ENCODE measurements around the gene FRMPD4. TPM values are rescaled to one million over a fixed set of nuclear protein-coding genes. Genes with fewer than 3 reads are reported as not detected.

Gene FRMPD4
- total and polyA plus RNA-seq, 2 donors (not counting 3 experiments of a cell fraction or from before 2014, with no cell fraction given): not detected

- Histone ChIP-seq H3K27ac (ENCODE audit: insufficient read depth, low read depth, low read length) (no peak overlapping the region), H3K4me2 (ENCODE audit: insufficient read depth, low read length) (no peak overlapping the region), H3K36me3 (ENCODE audit: control insufficient read depth in 2 of 2, extremely low read depth in 1 of 2, insufficient read depth in 2 of 2, low read length in 2 of 2) (no peaks in the 10 kb centered on the region), H3K9me3 (replicated peaks; ENCODE audit: control insufficient read depth, insufficient read depth, low read length) (no peaks in the 10 kb centered on the region), H3K9me1 (replicated peaks; ENCODE audit: control insufficient read depth, extremely low read depth, insufficient read depth, low read length) (no peaks in the 10 kb centered on the region), H3K4me1 (ENCODE audit: control insufficient read depth, extremely low read depth, insufficient read depth, low read length) (no peaks in the 10 kb centered on the region), H3K9ac (replicated peaks; ENCODE audit: extremely low read depth, insufficient read depth, low read length) (no peak overlapping the region), H3K79me2 (ENCODE audit: control insufficient read depth, insufficient read depth, low read length) (no peaks in the 10 kb centered on the region), H3K27me3 (ENCODE audit: control insufficient read depth in 2 of 2, insufficient read depth in 2 of 2, low read length in 2 of 2) (no peaks in the 10 kb centered on the region), H2AFZ (ENCODE audit: low read depth, low read length) (no peak overlapping the region), H4K20me1 (replicated peaks; ENCODE audit: control insufficient read depth, extremely low read depth, insufficient read depth, low read length) (no peaks in the 10 kb centered on the region), H3K4me3 (replicated peaks in 1 of 3; ENCODE audit: insufficient read depth in 1 of 3, low read depth in 1 of 3, low read length in 3 of 3) (no peak overlapping the region)
- peak; percentile 18 for FAIRE-seq
- BruUV-seq (replicated peaks): no TSS peak
- DNase-seq (ENCODE audit: low read depth, low spot score): no peak
- POLR2A ChIA-PET: interaction anchor here (0.6 kb wide), 1 partner anchor 342 kb away, joined by 9 read pairs; no protein-coding TSS in a partner anchor
- TF ChIP-seq JUN (IDR thresholded peaks at IDR 0.05; ENCODE audit: borderline replicate concordance, insufficient read depth, insufficient read length, low read depth) (no peak), POLR2A (IDR thresholded peaks at IDR 0.05; ENCODE audit: low read depth, low read length) (no peak), GATA2 (IDR thresholded peaks at IDR 0.05; ENCODE audit: insufficient read depth, insufficient read length, low read depth, low read length) (no peak), MYC (IDR thresholded peaks at IDR 0.05; ENCODE audit: low read depth, low read length) (no peak), CTCF (IDR thresholded peaks at IDR 0.05; ENCODE audit: extremely low read depth in 1 of 2, insufficient read depth in 1 of 2, low read depth in 1 of 2, low read length in 2 of 2) (no peak), EZH2 (IDR thresholded peaks at IDR 0.05; ENCODE audit: borderline replicate concordance, low read depth, low read length, severe bottlenecking) (no peak), FOS (IDR thresholded peaks at IDR 0.05; ENCODE audit: borderline replicate concordance, insufficient read depth, low read length) (no peak), MAX (IDR thresholded peaks at IDR 0.05; ENCODE audit: insufficient read depth, insufficient read length) (no peak), POLR2AphosphoS5 (IDR thresholded peaks at IDR 0.05; ENCODE audit: insufficient read depth, low read depth, low read length) (no peak)
- CTCF ChIA-PET: no interaction called here
- intact Hi-C loops (cut with micrococcal nuclease): loop anchor here (10.0 kb wide), 1 partner anchor 232 kb away; no protein-coding TSS in a partner anchor
- dilution Hi-C loops (cut with MboI; ENCODE audit: extremely low pct_ligation_motif_present, low sequenced_read_pairs): no loop called here
These were observed 194.6 kb downstream of the FRMPD4 start for GRCh38 chrX:12332786-12333347.
